CD1c-positive myeloid dendritic cell (primary cell): ENCODE results near the gene UBAP1L.
"Not testable (repeated sequence)": the region's sequence is repeated elsewhere in the genome, so short reads cannot be mapped to it uniquely, and the experiment has no call there.

ENCODE experiments used
- DNase-seq: peaks from one replicate; pipeline ENCODE4 v3.0.0-alpha.2; 2016; ENCODE audit errors: extremely low spot score

Gene UBAP1L

DNA sequence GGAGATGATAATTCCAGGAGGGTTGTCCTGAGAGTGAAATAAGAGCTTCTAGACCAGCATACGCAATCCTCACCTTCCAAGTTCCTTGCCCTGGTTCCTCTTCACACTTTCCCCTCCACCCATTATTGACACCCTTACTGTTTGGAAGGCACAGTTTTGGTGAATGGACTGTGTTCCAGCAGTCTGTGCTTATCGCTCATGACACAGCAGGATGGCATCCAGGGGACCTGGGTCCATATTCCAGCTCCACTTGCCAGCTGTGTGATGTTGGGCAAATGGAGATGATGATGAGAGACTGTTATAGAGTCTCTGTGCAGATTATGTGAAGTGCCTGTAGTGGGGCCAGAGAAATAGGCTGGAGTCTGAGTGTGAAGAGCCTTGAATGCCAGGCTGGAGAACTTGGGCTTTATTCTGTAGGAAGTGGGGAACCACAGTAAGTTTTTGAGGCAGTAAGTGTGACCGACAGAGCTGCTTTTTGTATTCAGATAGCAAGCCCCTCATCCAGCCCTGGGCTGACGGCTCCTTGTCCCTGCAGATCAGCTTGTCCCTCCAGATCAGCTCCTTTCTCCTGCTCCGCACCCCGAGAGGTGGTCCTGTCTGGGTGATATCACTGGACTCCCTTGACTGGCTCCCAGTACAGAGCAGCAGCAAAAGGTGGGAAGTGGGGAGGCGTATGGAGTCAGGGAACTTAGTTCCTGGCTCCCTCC, 30.3 kb downstream of the UBAP1L start:
- no peak for DNase-seq

DNA sequence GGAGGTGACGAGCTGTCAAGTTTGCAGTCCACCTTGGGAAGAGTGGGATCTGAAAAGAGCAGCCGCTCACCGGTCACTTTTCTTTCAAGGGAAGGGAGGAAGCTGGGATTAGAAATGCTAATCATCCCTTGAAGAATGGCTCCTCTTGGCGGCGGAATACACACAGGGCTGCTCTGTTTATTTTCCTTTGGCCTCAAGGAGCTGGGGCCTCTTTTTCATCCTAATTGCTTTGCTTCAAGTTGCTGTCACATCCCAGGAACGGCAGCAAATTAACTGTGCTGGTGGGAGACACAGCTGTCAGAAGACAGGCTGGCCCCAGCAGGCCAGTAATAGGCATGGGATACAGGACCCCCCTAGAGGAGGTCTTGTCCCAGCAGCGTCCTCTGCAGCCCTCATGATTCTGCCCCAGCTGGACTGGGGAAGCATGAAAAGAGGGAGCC, 31.7 kb downstream of the UBAP1L start:
- DNase-seq = no peak

DNA sequence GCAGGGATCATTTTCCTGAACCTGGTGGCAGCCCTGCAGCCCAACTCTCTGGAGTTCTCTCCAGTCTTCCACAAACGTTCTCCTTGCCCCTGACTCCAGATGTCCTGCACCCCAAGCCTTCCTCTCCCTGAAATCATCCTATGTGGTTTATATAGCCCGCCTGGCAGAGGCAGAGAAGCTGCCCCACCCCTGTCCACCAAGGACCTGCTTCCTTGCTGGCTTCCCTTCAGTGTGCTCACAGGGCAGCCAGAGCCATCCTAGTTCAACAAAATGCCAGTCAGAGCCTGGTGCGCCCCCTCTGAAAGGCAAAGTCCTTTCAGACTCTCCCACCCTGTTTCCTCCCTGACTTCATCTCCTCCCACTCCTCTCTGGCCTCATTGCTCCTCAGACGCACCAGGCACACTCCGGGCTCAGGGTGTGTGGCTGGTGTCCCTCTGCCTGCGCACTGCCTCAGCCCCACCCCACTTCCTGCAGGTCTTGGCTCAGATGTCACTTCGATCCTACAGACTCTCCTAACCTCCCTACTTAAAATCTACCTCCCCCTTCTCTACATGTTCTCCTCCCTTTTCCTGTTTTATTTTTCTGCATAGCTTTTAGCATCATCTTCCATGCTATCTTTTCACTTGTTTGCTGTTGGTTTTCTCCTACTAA, 32.6 kb downstream of the UBAP1L start:
- DNase-seq = peak; percentile 24

DNA sequence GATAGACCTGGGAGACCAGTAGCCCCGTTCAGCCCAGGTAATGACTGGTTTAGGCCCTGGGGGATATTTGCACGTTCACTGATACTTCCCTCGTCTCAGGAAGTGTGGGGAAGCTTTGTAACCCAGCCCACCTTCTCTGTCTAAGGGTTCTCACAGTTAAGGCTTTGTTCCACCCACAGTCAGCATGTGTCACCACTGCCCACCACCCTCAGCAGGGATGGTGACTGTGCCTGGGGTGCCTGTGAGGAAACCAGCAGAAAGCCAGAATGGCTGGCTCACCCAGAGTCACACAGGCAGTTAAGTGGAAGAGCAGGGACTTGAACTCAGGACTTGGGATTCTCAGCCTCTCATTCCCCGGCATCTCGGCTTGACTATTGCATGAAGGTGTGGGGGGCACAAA, 33.2 kb downstream of the UBAP1L start:
- DNase-seq = peak; percentile 32

DNA sequence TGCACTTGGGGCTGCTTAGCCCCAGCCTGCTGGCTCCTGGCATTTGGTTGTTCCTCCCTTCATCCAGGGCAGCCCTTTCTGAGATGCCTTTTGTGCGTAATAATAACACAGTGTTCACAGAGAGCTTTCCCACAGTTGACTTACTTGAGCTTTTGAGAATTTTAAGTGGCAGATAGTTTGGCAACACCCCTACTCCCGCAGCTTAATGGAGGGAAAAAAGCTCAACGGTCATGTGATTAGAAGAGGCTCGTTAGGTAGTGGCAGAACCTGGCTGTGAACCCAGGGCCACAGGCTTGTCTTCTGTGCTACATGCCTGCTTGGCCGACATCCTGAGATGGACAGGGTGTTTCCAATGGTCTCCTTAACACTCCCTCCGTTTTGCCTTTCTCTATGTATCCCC, 33.7 kb downstream of the UBAP1L start:
- DNase-seq = no peak

DNA sequence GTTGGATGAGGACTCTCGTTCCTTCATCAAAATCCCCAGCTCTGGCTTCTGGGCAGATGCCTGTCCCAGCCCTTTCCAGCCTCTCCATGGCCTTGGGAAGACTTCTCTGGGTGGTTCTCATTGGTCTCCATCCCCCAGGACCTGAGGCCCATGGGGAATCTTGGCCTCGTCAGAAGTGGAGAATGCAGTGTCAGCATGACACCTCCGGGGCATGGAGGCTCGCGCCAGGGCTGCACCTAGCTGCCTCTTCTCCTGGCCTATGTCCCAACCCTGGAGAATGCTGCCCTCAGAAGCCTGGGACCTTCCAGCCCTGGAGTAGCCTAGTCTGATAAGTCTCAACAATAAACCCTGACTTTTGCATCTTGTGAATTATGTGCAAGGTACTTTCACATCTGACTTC, 35.4 kb downstream of the UBAP1L start:
- DNase-seq = no peak

DNA sequence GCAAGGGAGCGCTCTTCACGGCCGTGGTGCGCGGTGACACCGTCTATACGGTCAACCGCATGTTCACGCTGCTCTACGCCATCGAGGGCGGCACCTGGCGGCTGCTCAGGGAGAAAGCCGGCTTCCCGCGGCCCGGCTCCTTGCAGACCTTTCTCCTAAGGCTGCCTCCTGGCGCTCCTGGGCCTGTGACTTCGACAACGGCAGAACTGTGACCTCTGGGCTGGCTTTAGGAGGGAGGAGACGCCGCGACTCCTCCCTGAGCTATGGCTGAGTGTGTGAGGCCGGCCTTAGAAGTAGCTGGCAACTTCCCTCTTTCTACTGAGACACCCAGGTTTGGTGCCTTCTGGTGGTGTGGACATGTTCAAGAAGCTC, 37.0 kb downstream of the UBAP1L start:
- DNase-seq = peak; percentile 53

DNA sequence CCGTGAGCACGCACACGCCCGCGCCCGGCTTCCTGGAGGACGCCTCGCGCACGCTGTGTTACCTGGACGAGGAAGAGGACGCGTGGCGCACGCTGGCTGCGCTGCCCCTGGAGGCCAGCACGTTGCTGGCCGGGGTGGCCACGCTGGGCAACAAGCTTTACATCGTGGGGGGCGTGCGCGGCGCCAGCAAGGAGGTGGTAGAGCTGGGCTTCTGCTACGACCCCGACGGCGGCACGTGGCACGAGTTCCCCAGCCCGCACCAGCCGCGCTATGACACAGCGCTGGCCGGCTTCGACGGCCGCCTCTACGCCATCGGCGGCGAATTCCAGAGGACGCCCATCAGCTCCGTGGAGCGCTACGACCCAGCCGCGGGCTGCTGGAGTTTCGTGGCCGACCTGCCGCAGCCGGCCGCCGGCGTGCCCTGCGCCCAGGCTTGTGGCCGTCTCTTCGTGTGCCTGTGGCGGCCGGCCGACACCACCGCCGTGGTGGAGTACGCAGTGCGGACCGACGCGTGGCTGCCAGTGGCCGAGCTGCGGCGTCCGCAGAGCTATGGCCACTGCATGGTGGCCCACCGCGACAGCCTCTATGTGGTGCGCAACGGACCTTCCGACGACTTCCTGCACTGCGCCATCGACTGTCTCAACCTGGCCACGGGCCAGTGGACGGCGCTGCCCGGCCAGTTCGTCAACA, 37.6 kb downstream of the UBAP1L start:
- DNase-seq = no peak

DNA sequence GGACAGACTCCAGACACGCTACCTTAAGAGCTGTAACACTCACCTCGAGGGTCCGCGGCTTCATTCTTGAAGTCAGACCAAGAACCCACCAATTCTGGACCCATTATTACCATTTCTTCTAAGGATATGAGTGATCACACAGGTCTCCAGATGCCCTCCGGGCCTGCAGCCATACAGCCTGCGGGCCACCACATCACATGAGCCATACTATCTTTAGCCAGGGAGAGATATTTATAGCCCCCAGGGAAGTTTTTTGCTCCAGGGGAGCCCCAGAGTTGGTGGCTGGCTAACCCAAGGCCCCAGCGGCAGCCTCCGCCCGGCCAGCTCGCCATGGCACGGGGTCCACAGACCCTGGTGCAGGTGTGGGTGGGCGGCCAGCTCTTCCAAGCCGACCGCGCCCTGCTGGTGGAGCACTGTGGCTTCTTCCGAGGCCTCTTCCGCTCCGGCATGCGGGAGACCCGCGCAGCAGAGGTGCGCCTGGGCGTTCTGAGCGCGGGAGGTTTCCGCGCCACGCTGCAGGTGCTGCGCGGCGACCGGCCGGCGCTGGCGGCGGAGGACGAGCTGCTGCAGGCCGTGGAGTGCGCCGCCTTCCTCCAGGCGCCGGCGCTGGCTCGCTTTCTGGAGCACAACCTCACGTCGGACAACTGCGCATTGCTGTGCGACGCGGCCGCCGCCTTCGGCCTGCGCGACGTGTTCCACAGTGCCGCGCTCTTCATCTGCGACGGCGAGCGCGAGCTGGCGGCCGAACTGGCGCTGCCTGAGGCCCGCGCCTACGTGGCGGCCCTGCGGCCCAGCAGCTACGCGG, 38.3 kb downstream of the UBAP1L start, which contains the start of gene KBTBD13:
Gene KBTBD13, plus strand, starts transcription at position 261 of the 805 bp plus-strand sequence. Its CDS starts 70 bp downstream, at position 331.
- no peak for DNase-seq

DNA sequence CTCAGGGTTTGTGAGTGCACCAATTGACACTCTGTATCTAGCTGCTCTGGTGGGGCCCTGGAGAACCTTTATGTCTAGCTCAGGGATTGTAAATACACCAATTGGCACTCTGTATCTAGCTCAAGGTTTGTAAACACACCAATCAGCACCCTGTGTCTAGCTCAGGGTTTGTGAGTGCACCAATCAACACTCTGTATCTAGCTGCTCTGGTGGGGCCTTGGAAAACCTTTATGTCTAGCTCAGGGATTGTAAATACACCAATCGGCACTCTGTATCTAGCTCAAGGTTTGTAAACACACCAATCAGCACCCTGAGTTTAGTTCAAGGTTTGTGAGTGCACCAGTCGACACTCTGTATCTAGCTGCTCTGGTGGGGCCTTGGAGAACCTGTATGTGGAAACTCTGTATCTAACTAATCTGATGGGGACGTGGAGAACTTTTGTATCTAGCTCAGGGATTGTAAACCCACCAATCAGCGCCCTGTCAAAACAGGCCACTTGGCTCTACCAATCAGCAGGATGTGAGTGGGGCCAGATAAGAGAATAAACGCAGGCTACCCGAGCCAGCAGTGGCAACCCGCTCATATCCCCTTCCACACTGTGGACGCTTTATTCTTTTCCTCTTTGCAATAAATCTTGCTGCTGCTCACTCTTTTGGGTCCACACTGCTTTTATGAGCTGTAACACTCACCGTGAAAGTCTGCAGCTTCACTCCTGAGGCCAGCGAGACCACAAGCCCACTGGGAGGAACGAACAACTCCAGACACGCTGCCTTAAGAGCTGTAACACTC, 39.2 kb downstream of the UBAP1L start:
- DNase-seq = not testable (repeated sequence)

DNA sequence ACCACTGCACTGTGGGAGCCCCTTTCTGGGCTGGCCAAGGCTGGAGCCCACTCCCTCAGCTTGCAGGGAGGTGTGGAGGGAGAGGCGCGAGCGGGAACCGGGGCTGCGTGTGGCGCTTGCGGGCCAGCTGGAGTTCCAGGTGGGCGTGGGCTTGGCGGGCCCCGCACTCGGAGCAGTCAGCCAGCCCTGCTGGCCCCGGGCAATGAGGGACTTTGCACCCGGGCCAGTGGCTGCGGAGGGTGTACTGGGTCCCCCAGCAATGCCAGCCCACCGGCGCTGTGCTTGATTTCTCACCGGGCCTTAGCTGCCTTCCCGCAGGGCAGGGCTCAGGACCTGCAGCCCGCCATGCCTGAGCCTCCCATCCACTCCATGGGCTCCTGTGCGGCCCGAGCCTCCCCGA, 40.1 kb downstream of the UBAP1L start:
- not testable (repeated sequence) for DNase-seq

DNA sequence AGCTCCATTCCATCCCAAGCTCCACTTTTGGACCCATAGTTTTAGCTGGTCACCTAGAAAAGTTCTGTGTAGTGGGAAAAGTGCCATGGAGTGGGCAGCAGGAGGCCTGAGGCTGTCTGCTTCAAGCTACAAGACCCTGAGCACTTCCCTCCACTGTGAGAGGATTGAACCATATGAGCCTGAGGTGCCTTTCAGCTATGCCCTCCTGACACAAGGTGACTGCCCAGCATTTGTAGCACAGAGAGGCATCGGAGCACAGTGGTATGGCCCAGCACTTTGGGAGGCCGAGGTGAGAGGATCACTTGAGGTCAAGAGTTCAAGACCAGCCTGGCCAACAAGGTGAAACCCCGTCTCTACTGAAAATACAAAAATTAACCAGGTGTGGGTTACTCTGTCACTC, 42.4 kb downstream of the UBAP1L start:
- no peak for DNase-seq

DNA sequence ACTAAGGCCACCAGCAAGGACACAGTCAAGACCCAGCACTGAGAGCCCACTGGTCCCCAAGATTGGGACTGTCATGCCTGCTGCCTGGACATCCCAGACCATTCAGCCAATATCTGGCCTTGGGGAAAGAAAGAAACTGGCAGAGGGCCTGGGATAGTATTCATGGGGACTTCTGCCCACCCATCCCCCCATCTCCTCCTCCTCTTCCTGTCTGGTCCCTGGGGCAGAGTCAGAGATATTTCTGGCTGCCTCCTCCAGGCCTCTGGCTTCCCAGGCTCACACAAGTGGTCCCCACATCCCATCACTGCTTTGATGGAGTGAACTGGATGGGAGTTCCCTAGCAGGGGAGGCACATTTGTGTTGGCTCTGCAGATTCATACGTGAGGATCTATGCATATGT, 43.0 kb downstream of the UBAP1L start:
- no peak for DNase-seq

DNA sequence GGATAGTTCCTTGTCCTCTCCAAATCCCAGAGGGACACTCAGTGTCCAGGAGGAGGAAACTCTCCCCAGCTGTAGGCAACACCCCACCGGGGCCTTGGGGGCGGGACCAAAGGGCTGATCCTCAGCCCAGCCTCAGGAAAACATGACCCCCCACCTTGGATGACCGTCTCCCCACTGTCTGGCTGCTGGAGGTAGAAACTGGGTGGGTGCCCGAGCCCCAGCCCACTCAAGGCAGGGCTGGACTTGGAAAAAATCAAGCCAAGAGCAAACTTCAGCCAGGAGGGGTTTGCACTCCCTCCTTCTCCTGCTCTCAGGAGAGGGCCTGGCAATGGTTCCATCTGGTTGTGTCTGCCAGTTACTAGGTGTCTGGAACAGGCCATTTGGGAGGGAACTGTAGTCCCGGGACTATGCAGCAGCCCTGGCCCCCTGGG, 43.6 kb downstream of the UBAP1L start:
- DNase-seq = no peak

DNA sequence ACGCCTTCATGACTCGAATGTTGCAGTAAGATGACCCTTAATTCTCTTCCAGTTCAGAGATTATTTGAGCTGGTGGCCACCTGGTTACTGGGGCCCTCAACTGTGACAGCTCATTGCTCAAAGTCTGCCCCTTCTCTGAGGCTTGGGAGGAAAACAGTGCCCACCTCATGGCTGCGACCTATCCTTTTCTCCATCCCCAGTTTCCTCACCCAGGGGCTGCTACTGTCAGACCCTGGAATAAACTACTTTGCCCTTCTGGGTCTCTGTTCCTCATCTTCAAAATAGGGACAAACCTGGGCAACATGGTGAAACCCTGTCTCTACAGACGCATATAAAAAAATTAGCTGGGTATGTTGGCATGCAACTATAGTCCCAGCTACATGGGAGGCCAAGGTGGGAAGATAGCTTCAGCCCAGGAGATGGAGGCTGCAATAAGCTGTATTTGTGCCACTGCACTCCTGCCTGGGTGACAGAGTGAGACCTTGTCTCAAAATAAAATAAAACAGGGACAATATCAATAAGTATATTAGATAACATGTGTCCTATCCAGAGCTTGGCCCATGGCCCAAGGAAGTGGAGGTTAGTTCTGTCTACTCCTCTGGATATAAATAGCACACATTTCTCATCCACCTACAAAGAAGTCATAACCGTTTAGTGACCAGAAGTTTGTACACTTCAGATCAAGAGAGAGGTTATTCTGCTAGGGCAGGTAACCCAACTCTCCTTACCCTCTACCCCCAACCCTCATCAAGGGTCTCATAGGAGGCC, 45.0 kb downstream of the UBAP1L start:
- DNase-seq = no peak

DNA sequence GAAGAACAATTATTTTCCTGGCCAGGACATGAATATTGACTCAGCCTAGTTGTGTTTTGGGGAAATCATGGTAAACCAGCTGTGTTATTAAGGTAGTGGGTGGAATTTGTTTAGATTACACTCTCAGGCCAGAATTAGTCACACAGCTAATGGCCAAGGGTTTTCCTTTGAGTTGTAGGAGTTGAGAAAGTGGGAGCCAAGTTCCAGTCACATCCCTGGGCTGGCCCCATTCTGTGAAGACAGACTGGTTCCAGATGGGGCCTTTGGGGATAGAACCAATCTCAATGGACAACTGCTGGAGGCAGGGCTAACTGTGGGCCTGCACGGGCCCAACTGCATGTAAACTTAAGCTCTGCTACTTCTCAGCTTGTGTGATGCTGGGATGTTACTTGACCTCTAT, 45.8 kb downstream of the UBAP1L start:
- DNase-seq = no peak

DNA sequence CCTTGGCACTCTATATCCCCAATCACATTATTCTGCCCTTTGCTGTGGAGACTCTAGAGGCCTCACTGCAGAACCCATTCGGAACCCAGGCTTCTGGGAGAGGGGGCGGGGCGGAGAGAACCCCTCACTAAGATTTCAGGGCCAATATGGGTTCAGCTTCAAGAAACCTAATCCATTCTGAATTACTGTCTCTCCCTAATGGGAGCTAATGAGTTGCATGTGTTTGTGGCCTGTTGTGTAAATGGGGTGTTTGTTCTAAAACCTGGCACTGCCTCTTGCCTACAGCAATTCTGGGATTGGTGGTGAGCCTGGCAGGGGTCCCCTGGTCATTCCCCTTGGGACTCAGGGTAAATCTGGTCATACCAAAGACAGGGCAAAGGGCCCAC, 46.6 kb downstream of the UBAP1L start:
- no peak for DNase-seq

DNA sequence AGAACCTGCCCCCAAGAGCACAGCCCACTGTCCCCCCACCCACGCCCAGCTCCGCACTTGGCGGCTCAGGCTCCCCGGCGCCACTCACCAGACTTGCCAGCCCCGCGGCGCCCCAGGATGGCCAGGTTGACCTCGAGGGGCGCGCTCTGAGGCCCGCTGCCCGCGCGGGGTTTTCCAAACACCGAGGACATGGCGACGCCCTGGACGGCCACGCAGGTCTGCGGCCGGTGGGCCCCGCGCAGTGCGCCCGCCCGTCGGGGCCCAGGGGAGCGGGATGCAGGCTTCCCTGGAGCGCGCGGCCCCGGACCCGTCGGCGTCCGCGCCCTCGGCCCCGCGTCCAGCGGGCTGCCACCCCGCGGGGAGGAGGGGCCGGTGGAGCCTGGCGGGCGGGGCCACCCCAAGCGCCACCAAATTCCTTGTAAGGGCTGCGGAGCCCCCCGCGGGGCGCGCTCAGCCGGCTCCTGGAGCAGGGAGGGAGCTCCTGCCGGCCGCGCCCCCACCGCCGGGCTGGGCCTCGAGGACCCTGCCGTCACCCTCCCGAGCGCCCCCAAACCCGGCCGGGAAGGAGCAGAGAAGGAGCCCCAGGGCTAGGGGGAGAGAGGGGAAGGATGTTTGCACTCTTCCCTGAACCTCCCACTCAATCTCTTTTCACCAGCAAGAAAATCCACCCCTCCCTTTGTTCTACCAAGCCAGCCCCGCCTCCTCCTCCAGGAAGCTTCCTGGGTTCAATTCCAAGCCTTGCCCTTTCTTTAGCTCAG, 47.2 kb downstream of the UBAP1L start, which contains the start of gene RASL12:
Gene RASL12, minus strand, starts transcription at position 347 of the 758 bp plus-strand sequence. Its CDS starts 156 bp downstream, at position 191.
- no peak for DNase-seq

DNA sequence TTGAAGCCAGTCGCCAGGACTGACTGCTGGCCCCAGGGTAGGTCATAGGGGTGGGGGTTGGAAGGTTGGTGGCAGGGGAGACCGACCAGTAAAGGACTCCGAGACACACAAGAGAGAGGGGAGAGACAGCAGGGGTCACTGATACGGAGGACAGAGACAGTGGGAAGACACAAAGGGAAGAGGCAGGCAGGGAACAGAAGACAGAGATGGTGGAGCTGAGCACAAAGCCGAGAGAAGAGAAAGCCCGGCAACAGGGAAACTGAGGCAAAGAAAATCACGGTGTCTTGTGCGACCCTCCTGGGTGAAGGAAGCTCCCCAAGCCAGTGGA, 47.7 kb downstream of the UBAP1L start:
- no peak for DNase-seq
